ENCODE measurements around the gene NLRP5.
"Not testable (repeated sequence)": the region's sequence is repeated elsewhere in the genome, so short reads cannot be mapped to it uniquely, and the experiment has no call there.

The NLRP5 gene

GRCh38 chr19:55990831-55991230, 4.3 kb downstream of the NLRP5 start:
- TF ChIP-seq, protein P1, sequence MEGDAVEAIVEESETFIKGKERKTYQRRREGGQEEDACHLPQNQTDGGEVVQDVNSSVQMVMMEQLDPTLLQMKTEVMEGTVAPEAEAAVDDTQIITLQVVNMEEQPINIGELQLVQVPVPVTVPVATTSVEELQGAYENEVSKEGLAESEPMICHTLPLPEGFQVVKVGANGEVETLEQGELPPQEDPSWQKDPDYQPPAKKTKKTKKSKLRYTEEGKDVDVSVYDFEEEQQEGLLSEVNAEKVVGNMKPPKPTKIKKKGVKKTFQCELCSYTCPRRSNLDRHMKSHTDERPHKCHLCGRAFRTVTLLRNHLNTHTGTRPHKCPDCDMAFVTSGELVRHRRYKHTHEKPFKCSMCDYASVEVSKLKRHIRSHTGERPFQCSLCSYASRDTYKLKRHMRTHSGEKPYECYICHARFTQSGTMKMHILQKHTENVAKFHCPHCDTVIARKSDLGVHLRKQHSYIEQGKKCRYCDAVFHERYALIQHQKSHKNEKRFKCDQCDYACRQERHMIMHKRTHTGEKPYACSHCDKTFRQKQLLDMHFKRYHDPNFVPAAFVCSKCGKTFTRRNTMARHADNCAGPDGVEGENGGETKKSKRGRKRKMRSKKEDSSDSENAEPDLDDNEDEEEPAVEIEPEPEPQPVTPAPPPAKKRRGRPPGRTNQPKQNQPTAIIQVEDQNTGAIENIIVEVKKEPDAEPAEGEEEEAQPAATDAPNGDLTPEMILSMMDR (IDR thresholded peaks at IDR 0.05) = no peak
- no peaks in the 10 kb centered on the region for H3K36me3 ChIP-seq
- H3K9me3 ChIP-seq = peaks cover 0 to 3% (median 0%) of the 10 kb centered on the region in 3 donors
- H3K4me1 ChIP-seq = no peaks in the 10 kb centered on the region
- no peak overlapping the region for H3K27ac ChIP-seq
- DNase-seq = no peak
- intact Hi-C loops (cut with DNase I; ENCODE audit: low total_unique reads) = no loop called here
- H3K4me3 ChIP-seq = no peak overlapping the region
- H3K27me3 ChIP-seq = no peaks in the 10 kb centered on the region

GRCh38 chr19:55993492-55993891, 6.9 kb downstream of the NLRP5 start:
- Histone ChIP-seq H3K4me3 (no peak overlapping the region), H3K9me3 (peaks cover 0 to 4% (median 3%) of the 10 kb centered on the region in 3 donors), H3K27ac (no peak overlapping the region), H3K36me3 (no peaks in the 10 kb centered on the region), H3K4me1 (no peaks in the 10 kb centered on the region), H3K27me3 (no peaks in the 10 kb centered on the region)
- intact Hi-C loops (cut with DNase I; ENCODE audit: low total_unique reads) = no loop called here
- TF ChIP-seq, protein P1 (IDR thresholded peaks at IDR 0.05) = no peak
- DNase-seq = no peak

DNA sequence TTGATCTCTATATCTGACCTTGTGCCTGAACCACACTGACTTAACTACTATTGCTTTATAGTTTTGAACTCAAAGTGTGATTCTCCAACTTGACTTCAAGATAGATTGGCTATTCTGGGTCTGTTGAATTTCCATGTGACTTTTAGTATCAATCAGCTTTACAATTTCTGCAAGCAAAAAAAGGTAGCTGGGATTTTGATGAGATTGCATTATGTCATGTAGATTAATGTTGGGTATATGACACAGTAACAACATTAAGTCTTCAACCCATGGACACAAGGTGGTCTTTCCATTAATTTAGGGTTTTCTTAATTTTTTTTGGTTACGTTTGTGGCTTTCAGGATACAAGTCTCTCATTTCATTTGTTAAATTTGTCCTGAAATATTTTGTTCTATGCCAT, 28.2 kb downstream of the NLRP5 start:
- H3K27me3 ChIP-seq = no peaks in the 10 kb centered on the region
- TF ChIP-seq, protein P1 (IDR thresholded peaks at IDR 0.05) = no peak

GRCh38 chr19:56015756-56016155, 29.2 kb downstream of the NLRP5 start:
- DNase-seq = no peak
- intact Hi-C loops (cut with DNase I; ENCODE audit: low total_unique reads) = no loop called here

More for the DNA sequence above, 28.2 kb downstream of the NLRP5 start:
- H3K4me3 ChIP-seq = no peak overlapping the region
- DNase-seq = no peak
- intact Hi-C loops (cut with DNase I; ENCODE audit: low total_unique reads) = no loop called here
- H3K9me3 ChIP-seq = no peaks in the 10 kb centered on the region
- H3K27ac ChIP-seq = no peak overlapping the region
- H3K36me3 ChIP-seq = no peaks in the 10 kb centered on the region
- H3K4me1 ChIP-seq = no peaks in the 10 kb centered on the region

GRCh38 chr19:56019325-56019724, 32.8 kb downstream of the NLRP5 start:
- H3K36me3 ChIP-seq; H3K27ac ChIP-seq; H3K27me3 ChIP-seq; DNase-seq; H3K9me3 ChIP-seq; H3K4me1 ChIP-seq; H3K4me3 ChIP-seq; intact Hi-C loops (cut with DNase I; ENCODE audit: low total_unique reads): not testable (repeated sequence)

More at GRCh38 chr19:56015756-56016155, 29.2 kb downstream of the NLRP5 start:
- H3K4me1 ChIP-seq = no peaks in the 10 kb centered on the region
- H3K27me3 ChIP-seq = no peaks in the 10 kb centered on the region
- no peaks in the 10 kb centered on the region for H3K9me3 ChIP-seq
- TF ChIP-seq, protein P1 (IDR thresholded peaks at IDR 0.05) = no peak
- no peak overlapping the region for H3K4me3 ChIP-seq
- H3K27ac ChIP-seq = no peak overlapping the region
- no peaks in the 10 kb centered on the region for H3K36me3 ChIP-seq

DNA sequence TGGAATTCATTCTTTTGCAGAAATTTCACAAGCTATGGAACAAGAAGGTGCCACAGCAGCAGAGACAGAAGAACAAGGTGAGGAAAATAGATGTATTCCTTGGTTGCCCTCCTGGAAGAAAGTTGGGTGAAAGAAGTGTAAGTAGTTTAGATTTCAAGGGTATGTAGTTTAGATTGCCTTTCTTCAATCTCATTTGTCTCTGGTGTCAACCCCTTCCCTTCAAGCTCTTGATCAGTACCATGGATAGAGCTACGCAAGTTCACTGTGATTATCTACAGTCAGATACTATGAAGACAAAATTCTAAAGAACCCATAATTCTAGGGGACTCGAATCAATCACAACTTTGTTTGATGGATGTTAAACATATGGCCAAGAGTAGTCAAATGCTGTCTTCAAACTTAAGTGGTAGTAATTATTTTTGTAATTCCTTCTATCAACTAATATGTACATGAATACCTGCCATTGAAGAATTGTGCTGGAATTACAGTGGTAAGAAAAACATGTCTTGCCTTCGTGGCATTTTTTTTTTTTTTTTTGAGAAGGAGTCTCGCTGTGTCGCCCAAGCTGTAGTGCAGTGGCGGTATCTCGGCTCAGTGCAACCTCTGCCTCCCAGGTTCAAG, 33.9 kb downstream of the NLRP5 start:
- intact Hi-C loops (cut with DNase I; ENCODE audit: low total_unique reads) = not testable (repeated sequence)

DNA sequence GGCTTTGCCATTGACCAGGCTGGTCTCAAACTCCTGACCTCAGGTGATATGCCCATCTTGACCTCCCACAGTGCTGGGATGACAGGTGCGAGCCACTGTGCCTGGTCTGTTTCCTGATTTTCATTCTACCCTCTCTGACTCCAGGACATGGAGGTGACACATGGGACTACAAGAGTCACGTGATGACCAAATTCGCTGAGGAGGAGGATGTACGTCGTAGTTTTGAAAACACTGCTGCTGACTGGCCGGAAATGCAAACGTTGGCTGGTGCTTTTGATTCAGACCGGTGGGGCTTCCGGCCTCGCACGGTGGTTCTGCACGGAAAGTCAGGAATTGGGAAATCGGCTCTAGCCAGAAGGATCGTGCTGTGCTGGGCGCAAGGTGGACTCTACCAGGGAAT, 40.2 kb downstream of the NLRP5 start:
- intact Hi-C loops (cut with DNase I; ENCODE audit: low total_unique reads) = loop anchor here (5.0 kb wide), 1 partner anchor 1519 kb away; no protein-coding TSS in a partner anchor
- no peak for DNase-seq
- H3K4me3 ChIP-seq = no peak overlapping the region
- no peak overlapping the region for H3K27ac ChIP-seq
- no peaks in the 10 kb centered on the region for H3K4me1 ChIP-seq
- TF ChIP-seq, protein P1 (IDR thresholded peaks at IDR 0.05) = no peak
- H3K9me3 ChIP-seq = peaks cover 0 to 20% (median 0%) of the 10 kb centered on the region in 3 donors
- H3K27me3 ChIP-seq = no peaks in the 10 kb centered on the region
- no peaks in the 10 kb centered on the region for H3K36me3 ChIP-seq

More for the DNA sequence above, 33.9 kb downstream of the NLRP5 start:
- H3K4me1 ChIP-seq, H3K27me3 ChIP-seq, H3K27ac ChIP-seq, H3K36me3 ChIP-seq, H3K9me3 ChIP-seq, H3K4me3 ChIP-seq, DNase-seq: not testable (repeated sequence)

Measured in tibial artery (tissue), 4 donors.